SK-N-SH treated with all-trans-retinoic acid at 6 μM for 48 hours (cell line): ENCODE measurements around the gene PGC.

Experiments
- CREB5 ChIP-seq: fragments of 250-450 bp; sonication (Bioruptor Pico); IDR thresholded peaks from 2 replicates; pipeline ENCODE4 v1.5.1; 2020; ENCODE audit warnings: low read depth, mild to moderate bottlenecking, moderate library complexity
- SNAI2 ChIP-seq: fragments of 250-450 bp; sonication (Bioruptor Pico); IDR thresholded peaks from 2 replicates; pipeline ENCODE4 v1.5.0; 2020; ENCODE audit warnings: mild to moderate bottlenecking, moderate library complexity
- TOX ChIP-seq: fragments of 250-450 bp; sonication (Bioruptor Pico); IDR thresholded peaks from 2 replicates; pipeline ENCODE4 v1.8.0; 2021; ENCODE audit warnings: mild to moderate bottlenecking, moderate library complexity, borderline replicate concordance

- TF ChIP-seq CREB5 (CRISPR knock-in tag) (no peak), TOX (no peak), SNAI2 (CRISPR knock-in tag) (no peak)
These were observed 23.5 kb downstream of the PGC start for GRCh38 chr6:41723530-41724227.
